Heart right ventricle (tissue), 16 donors: ENCODE data around the gene POLD2. TPM values are rescaled to one million over a fixed set of nuclear protein-coding genes. Genes with fewer than 3 reads are reported as not detected.

Experiments
- ATAC-seq, 8 donors: fragments of 200-7000 bp; cut with Tn5 transposase; one replicate each; pipeline ENCODE4 v1.9.1; 2020; ENCODE audit warnings: mild to moderate bottlenecking in 8 of 8, moderate library complexity in 8 of 8, moderate number of reproducible peaks in 1 of 8
- DNase-seq, 2 donors: peaks; one replicate each; pipeline ENCODE4 v3.0.0-alpha.2; 2020
- H3K27ac ChIP-seq, 10 donors: fragments of 200-600 bp; sonication (generic) in 2 of 10; one replicate each; pipeline versions ENCODE4 v1.5.0 to v1.8.0; 2020 to 2022; ENCODE audit warnings: mild to moderate bottlenecking in 3 of 10
- H3K27me3 ChIP-seq, 7 donors: fragments of 200-600 bp; one replicate each; pipeline ENCODE4 v1.8.0; 2021 to 2022; ENCODE audit warnings: mild to moderate bottlenecking in 2 of 7
- H3K36me3 ChIP-seq, 9 donors: fragments of 200-600 bp; sonication (generic) in 1 of 9; one replicate each; pipeline versions ENCODE4 v1.5.0 to v1.8.0; 2020 to 2022; ENCODE audit warnings: mild to moderate bottlenecking in 2 of 9
- H3K4me1 ChIP-seq, 9 donors: fragments of 200-600 bp; sonication (generic) in 1 of 9; one replicate each; pipeline versions ENCODE4 v1.5.0 to v1.8.0; 2020 to 2022; ENCODE audit warnings: mild to moderate bottlenecking in 4 of 9
- H3K4me3 ChIP-seq, 10 donors: fragments of 200-600 bp; sonication (generic) in 2 of 10; one replicate each; pipeline versions ENCODE4 v1.5.0 to v1.8.0; 2020 to 2022; ENCODE audit warnings: mild to moderate bottlenecking in 7 of 10, moderate library complexity in 2 of 10
- H3K9me3 ChIP-seq, 11 donors: fragments of 200-600 bp in 10 of 11; sonication (generic) in 2 of 11; one replicate each; pipeline versions ENCODE4 v1.5.0 to v1.8.0; 2013 to 2022; ENCODE audit warnings: mild to moderate bottlenecking in 2 of 11, control low read depth in 1 of 11, moderate library complexity in 1 of 11
- WGBS, 2 donors: extraction: QIAGEN DNeasy Blood & Tissue Kit; methylation state at CpG; one replicate each; pipeline ENCODE4 v1.1.7; 2013; ENCODE audit warnings: inconsistent platforms in 1 of 2; 5-methylcytosine and 5-hydroxymethylcytosine counted together
- intact Hi-C, 10 donors: fragments of 100-400 bp; cut with DNase I; formaldehyde crosslinking; loops; one replicate each; pipeline versions ENCODE4 v1.11.1 to v1.14.2; 2022
- polyA plus RNA-seq, 2 donors: library from polyadenylated mRNA; stranded (reverse); fragments of 200-250 nt; gene quantifications; one replicate each; pipeline ENCODE4 v1.2.3, GENCODE V29; 2013
- total RNA-seq, 10 donors: library from RNA; stranded (reverse); fragmentation: NEBNext Ultra II Directional in 3 of 10; extraction: Animal tissue kit (Norgen Biotek cat#: 25700) in 3 of 10; gene quantifications; one replicate each; pipeline versions ENCODE4 v1.2.1 to v1.2.4, GENCODE V29; 2021 to 2023
- TF ChIP-seq, protein P1 (sequence below), 9 donors: fragments of 200-600 bp; sonication (generic) in 2 of 9; IDR thresholded peaks; one replicate each; pipeline versions ENCODE4 v1.5.0 to v1.8.0; 2021 to 2022; ENCODE audit warnings: antibody characterized with exemption in 9 of 9, mild to moderate bottlenecking in 5 of 9, moderate library complexity in 1 of 9
- donor health status: Arrhythmogenic right ventricular cardiomyopathy.
- donor health status: ischemic (EF 13 %, LVEDD 7.1; RV severe dilation, severe dysfunction).
- donor health status: healthy with polysubstance abuse.
- donor health status: DM: no; HTN: yes; CAD: no.
- donor health status: DM: no; HTN: no; CAD: no.
- donor health status: ischemic (EF 25% LVEDD 6.9; RV normal size, moderate dysfunction).
- donor health status: ischemic (EF 25% LVEDD 5.7; RV mildly dilated, moderate dysfunction).
- donor health status: healthy.
- donor health status: DM: yes; HTN: yes; CAD: no.
- donor health status: Ischemic cardiomyopathy.
- donor health status: ischemic (EF 35%, LVEDD 5.7; RV mildly dilated, moderate dysfunction).
- donor health status: nonischemic (EF 11% LVEDD 7.7; RV severe dilation, severe dysfunction).
- donor health status: DM: yes; HTN: yes; CAD: no.
- donor health status: PGD.
- donor health status: ischemic (EF 29% LVEDD 5.4; RV normal size, mild dysfunction).
- donor health status: nonischemic (EF 23%, LVEDD 6.1; RV moderate dilation, normal function).

Gene POLD2
- total and polyA plus RNA-seq, 12 donors, result 64.4 to 150 (median 78.8) TPM

DNA sequence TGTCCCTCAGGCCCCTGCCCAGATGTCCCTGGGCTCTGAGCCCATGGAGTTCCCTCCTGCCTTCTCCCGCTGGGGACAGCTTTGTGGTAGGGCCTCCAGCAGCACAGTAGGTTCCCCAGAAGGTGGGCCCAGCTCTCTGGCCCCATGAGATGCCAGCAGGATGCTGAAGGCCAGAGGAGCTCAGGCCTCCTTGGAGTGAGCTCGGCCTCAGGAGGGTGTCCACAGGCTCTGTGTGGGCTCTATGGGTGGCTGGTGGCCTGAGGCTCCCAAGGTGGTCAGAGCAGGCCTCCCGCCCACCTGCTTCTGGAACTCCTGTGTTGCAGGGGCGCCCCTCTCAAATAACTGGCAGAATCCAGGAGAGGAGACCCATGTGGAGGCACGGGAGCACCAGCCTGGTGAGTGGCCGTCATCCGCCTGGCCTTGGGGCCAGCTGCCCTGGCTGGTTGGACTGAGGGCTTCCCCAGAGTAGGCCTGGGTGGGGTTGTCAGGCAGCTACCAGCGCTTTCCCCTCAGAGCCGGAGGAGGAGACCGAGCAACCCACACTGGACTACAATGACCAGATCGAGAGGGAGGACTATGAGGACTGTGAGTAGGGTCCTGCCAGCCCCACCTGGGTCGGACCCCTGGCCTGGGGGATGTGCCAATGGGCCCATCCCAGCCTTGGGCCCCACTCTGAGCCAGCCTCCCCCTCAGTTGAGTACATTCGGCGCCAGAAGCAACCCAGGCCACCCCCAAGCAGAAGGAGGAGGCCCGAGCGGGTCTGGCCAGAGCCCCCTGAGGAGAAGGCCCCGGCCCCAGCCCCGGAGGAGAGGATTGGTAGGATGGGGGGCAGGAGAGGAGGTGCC is 16.0 kb downstream of the POLD2 start:
- peak overlapping the region in 3 of 10 donors; percentile 61 to 66 (median 64) for H3K4me3 ChIP-seq
- peak overlapping the region in 2 of 10 donors; percentile 36 to 85 for H3K27ac ChIP-seq
- TF ChIP-seq, protein P1, sequence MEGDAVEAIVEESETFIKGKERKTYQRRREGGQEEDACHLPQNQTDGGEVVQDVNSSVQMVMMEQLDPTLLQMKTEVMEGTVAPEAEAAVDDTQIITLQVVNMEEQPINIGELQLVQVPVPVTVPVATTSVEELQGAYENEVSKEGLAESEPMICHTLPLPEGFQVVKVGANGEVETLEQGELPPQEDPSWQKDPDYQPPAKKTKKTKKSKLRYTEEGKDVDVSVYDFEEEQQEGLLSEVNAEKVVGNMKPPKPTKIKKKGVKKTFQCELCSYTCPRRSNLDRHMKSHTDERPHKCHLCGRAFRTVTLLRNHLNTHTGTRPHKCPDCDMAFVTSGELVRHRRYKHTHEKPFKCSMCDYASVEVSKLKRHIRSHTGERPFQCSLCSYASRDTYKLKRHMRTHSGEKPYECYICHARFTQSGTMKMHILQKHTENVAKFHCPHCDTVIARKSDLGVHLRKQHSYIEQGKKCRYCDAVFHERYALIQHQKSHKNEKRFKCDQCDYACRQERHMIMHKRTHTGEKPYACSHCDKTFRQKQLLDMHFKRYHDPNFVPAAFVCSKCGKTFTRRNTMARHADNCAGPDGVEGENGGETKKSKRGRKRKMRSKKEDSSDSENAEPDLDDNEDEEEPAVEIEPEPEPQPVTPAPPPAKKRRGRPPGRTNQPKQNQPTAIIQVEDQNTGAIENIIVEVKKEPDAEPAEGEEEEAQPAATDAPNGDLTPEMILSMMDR (IDR thresholded peaks at IDR 0.05), result no peak
- ATAC-seq (no peak), DNase-seq (no peak)
- H3K4me1 ChIP-seq, result peaks cover 2 to 40% (median 15%) of the 10 kb centered on the region in 9 donors
- H3K27me3 ChIP-seq, result peaks cover 0 to 26% (median 0%) of the 10 kb centered on the region in 7 donors
- peaks cover 0 to 46% (median 0%) of the 10 kb centered on the region in 9 donors for H3K36me3 ChIP-seq
- no peaks in the 10 kb centered on the region for H3K9me3 ChIP-seq
- WGBS, 2 donors, result 91 to 92% methylated on average over 18 of the region's 18 CpGs
- intact Hi-C loops, result no loop called here

DNA sequence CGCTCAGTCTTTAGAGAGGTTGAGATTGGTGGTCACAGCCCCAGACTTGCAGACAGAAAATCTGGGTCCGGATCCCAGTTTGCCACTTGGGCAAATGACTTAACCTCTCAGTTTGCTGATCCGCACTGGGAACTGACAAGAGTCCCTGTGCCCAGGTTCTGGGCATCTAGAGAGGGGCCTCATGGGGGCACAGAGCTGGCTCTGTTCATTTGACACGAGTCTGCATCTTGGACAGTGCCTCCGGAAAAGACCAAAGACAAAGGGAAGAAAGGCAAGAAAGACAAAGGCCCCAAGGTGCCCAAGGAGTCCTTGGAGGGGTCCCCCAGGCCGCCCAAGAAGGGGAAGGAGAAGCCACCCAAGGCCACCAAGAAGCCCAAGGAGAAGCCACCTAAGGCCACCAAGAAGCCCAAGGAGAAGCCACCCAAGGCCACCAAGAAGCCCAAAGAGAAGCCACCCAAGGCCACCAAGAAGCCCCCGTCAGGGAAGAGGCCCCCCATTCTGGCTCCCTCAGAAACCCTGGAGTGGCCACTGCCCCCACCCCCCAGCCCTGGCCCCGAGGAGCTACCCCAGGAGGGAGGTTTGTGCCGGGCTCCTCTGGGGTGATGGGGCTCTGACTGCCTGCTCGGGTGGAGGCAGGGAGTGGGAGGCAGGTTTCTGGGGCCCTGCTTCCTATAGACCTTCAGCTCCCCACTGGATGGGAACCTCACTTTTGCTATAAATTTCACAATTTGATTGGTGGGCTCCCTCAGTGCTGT is 16.9 kb downstream of the POLD2 start:
- Histone ChIP-seq H3K4me3 (peak overlapping the region in 4 of 10 donors; percentile 47 to 66 (median 62)), H3K27ac (peak overlapping the region in 3 of 10 donors; percentile 84 to 91 (median 85))
- ATAC-seq, result no peak

DNA sequence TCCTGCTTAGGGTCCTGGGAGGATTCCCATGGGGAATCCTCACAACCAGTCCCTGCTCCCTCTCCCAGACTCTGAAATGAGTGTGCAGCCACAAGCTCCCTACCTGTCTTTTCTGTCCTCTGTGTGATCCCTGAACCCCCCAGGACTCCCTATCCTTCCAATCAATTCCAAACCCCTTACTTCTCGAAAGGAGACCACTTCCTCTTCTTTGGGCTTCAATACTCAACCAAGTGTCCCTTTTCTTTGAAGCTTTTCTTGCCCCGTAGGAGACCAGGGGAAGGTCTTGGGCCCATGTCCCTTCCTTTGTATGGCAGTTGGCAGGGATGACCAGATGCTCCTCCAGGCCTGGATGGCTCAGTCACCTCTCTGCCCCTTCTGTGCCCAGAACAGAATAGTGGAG is 17.5 kb downstream of the POLD2 start:
- TF ChIP-seq, protein P1 (IDR thresholded peaks at IDR 0.05), result no peak
- WGBS, 2 donors, result 84 to 89% methylated on average over 2 of the region's 2 CpGs
- peak overlapping the region in 8 of 10 donors; percentile 63 to 91 (median 82) for H3K27ac ChIP-seq
- H3K4me1 ChIP-seq, result peaks cover 3 to 55% (median 19%) of the 10 kb centered on the region in 9 donors
- peak overlapping the region in 8 of 10 donors; percentile 47 to 66 (median 60) for H3K4me3 ChIP-seq
- peaks cover 0 to 26% (median 0%) of the 10 kb centered on the region in 7 donors for H3K27me3 ChIP-seq
- H3K9me3 ChIP-seq, result no peaks in the 10 kb centered on the region
- ATAC-seq (no peak), DNase-seq (no peak)
- intact Hi-C loops, result no loop called here
- H3K36me3 ChIP-seq, result peaks cover 0 to 36% (median 0%) of the 10 kb centered on the region in 9 donors

More for the DNA sequence above, 16.9 kb downstream of the POLD2 start:
- Histone ChIP-seq H3K4me1 (peaks cover 3 to 49% (median 15%) of the 10 kb centered on the region in 9 donors), H3K9me3 (no peaks in the 10 kb centered on the region), H3K27me3 (peaks cover 0 to 26% (median 0%) of the 10 kb centered on the region in 7 donors), H3K36me3 (peaks cover 0 to 42% (median 0%) of the 10 kb centered on the region in 9 donors)
- no peak for DNase-seq
- 91 to 97% methylated on average over 10 of the region's 10 CpGs for WGBS, 2 donors
- TF ChIP-seq, protein P1 (IDR thresholded peaks at IDR 0.05), result no peak
- intact Hi-C loops, result no loop called here
